ENCODE measurements around the gene DFFA. TPM values are rescaled to one million over a fixed set of nuclear protein-coding genes. Genes with fewer than 3 reads are reported as not detected.
"Not testable (repeated sequence)": the region's sequence is repeated elsewhere in the genome, so short reads cannot be mapped to it uniquely, and the experiment has no call there.

DFFA gene
- polyA plus RNA-seq, 1 donor, result 20.8 TPM

DNA sequence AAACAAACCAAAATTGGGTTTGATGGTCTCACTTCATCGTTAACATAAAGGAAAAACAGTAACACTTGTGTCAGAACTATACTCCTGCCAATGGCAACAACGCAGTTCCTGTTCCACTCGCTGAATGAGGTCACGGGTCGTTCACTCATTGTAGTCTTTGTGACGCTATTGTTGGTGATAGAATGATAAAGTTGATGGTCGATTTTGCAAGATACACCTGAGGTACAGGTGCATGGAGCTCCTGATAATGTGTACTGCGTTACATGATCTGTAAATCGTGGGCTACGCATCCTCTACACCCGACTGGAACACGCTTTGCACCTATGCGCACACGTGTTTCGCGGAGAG, 42.5 kb downstream of the DFFA start:
- DNase-seq, result no peak

GRCh38 chr1:10428984-10429383, 43.3 kb downstream of the DFFA start:
- no peak for DNase-seq

DNA sequence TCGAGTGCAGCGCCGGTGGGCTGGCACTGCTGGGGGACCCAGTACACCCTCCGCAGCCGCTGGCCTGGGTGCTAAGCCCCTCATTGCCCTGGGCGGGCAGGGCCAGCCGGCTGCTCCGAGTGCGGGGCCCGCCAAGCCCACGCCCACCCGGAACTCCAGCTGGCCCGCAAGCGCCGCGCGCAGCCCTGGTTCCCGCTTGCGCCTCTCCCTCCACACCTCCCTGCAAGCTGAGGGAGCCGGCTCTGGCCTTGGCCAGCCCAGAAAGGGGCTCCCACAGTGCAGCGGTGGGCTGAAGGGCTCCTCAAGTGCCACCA, 45.8 kb downstream of the DFFA start:
- not testable (repeated sequence) for DNase-seq

- DNase-seq, result not testable (repeated sequence)
Measured at GRCh38 chr1:10425826-10426534, 46.3 kb downstream of the DFFA start.

DNA sequence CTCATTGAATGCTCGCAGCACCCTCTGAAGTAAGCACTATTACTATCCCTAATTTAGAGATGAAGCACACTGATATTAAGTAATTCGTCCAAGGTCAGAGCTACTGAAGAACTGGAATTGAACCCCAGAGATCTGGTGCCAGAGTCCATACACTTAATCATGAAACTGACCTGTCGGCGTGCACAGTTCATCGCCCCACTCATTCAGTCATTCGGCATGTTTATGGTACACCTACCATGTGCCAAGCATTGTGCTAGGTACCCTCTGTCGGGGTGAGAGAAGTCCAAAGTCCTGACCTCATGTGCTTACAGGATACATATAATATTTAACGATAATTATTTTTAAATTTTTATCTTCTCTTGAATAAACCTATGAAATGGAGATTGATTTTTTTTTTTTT, 47.7 kb downstream of the DFFA start:
- DNase-seq, result no peak

GRCh38 chr1:10424034-10424433, 48.3 kb downstream of the DFFA start:
- DNase-seq, result peak; percentile 46

DNA sequence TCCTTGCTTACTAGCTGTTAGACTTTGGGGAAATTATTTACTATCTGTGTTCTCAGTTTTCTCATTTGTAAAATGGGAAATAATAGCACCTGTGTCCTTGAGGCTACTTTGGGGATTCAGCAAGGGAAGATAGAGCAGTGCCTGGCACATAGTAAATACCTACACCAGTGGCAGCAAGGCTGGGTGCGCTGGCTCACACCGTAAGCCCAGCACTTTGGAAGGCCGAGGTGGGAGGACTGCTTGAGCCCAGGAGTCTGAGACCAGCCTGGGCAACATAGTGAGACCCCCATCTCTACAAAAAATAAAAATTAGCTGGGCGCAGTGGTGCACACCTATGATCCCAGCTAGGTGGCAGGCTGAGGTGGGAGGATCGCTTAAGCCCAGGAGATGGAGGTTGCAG, 50.7 kb downstream of the DFFA start:
- DNase-seq, result no peak

- no peak for DNase-seq
Measured at GRCh38 chr1:10419351-10419750, 53.0 kb downstream of the DFFA start.

- DNase-seq, result not testable (repeated sequence)
Measured at GRCh38 chr1:10418741-10419140, 53.6 kb downstream of the DFFA start.

- not testable (repeated sequence) for DNase-seq
Measured at GRCh38 chr1:10415967-10416366, 56.4 kb downstream of the DFFA start.

- no peak for DNase-seq
Measured at GRCh38 chr1:10415211-10415930, 57.0 kb downstream of the DFFA start.

GRCh38 chr1:10407201-10407600, 65.1 kb downstream of the DFFA start:
- DNase-seq, result no peak

Other genes with a start within 250 kb of the DFFA start
- gene PGD, start 73.5 kb downstream of the DFFA start, polyA plus RNA-seq (ENCODE audit: insufficient read length), result 103 TPM
- 7.9 TPM for gene CENPS, start 42.1 kb downstream of the DFFA start, polyA plus RNA-seq (ENCODE audit: insufficient read length)
- gene CORT, start 22.5 kb downstream of the DFFA start, polyA plus RNA-seq (ENCODE audit: insufficient read length), result 2.0 TPM
- gene PEX14, start 2.4 kb upstream of the DFFA start, polyA plus RNA-seq (ENCODE audit: insufficient read length), result 16.6 TPM

Data from hindlimb muscle (tissue), 1 donor.